ENCODE data around the gene MRPS25.

Gene MRPS25

DNA sequence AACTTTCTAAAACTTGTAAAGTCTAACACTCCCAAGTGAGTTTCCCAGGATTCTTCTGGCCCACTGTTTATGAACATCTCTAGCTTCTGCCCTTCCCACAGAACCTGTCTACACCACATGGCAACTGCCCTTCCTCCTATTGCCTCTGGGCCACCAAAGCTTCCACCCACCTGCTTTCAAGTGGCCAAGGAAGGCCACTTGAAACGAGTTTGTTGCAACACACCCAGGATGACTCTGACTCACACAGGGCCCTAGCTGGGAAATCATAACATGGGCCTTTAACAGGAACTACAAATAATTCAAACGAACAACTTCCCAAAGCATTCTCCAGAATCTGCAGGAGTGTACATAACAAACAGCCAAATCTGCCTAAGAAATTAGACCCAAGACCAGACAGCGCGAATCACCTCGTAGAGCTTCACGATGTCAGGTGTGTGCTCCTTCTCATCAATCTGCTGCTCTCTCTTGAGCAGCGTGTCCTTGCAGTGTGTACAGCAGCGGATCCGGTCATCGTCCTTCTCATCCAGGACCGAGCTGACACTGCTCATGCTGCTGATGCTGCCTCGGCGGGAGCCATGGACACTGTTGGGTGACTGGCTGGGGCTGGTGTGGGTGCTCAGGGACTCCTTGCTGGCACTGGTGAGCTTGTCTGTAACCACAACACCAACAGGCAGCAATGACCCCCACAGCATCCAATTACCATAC is 17.0 kb upstream of the MRPS25 start:
- DNase-seq: no peak

DNA sequence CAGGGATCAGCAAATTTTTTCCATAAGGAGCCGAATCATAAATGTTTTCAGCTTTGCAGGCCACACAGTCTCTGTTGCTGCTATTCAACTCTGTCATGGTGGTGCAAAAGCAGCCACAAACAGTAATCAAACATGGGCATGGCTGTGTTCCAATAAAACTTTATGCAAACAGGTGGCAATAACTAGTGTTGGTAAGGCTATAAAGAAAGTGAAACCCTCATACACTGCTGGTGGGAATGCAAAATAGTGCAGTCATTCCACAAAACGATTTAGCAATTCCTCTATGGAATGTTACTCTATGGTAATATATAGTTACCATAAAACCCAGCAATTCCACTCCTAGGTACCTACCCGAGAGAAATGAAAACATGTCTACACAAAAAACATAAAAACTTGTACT is 14.0 kb upstream of the MRPS25 start:
- no peak for DNase-seq

DNA sequence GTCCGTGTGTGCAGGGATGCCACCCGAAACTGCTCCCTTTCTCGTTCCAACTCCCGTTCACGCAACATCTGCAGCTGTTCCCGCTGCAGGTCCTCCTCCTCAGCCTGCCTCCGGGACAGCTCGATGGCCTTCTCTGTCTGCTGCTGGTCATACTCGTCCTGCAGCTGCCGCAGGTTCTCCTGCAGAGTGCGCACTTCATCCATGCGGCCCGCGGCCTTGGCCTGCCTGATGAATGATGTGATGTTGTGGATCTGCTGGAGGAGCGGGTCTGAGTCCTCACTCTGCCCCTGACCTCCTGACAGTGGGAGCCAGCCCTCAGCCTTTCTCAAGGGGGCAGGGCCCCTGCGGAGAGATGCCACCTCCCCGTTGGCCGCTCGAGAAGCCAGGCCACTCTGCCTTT is 9.4 kb upstream of the MRPS25 start:
- no peak for DNase-seq

DNA sequence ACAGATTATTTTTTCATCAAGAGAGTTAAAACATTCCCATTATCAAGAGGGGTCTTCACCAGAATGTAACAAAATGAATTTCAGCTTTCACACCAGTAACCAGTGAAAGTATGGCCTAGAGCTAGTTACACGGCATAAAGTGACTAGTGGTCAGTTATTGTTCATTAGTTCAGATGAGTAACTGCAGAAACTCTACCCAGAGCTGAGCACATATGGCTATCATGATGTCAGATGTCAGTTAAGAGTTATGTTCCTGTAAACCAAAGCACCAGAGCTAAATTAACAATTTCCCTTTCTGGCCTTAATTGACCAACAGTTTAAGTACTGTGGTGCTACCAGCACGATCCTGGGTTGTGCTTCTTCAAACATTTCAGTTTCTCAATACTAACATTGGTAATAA is 6.6 kb upstream of the MRPS25 start:
- DNase-seq: no peak

DNA sequence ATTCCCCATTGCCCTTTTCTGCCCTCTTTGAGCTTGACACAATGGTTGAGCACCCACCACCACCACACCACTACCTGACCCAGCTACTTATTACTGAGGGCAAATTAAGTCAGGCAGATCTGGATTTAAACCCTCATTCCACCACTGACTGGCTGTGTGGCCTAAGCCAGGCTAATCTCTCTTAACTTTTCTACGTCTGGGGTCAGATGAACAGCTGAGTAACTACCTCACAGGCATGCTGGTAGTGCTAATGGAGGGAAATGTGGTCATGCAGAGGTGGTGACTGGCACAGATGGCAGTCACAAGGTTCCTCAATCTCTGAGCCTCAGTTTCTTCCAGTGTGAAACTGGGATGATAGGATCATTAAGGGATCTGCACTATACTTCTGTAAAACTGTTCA is 4.3 kb upstream of the MRPS25 start:
- no peak for DNase-seq

DNA sequence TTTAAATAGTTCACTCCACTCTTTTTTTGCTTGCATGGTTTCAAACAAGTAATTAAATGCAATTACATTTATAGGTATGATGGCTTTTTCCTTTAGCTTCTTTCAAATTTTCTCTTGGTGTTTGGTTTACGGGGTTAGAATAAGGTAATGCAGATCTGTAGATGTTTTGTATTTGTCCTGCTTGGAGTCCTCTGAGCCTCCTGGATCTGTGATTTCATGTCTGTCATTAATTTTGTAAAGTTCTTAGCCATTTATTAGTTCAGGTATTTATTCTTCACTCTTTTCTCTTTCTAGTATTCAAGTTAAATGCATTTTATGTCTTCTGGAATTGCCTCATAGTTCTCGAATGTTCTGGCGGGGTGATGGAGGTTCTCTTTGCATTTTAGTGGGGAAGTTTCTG is 1.4 kb upstream of the MRPS25 start:
- DNase-seq: no peak

DNA sequence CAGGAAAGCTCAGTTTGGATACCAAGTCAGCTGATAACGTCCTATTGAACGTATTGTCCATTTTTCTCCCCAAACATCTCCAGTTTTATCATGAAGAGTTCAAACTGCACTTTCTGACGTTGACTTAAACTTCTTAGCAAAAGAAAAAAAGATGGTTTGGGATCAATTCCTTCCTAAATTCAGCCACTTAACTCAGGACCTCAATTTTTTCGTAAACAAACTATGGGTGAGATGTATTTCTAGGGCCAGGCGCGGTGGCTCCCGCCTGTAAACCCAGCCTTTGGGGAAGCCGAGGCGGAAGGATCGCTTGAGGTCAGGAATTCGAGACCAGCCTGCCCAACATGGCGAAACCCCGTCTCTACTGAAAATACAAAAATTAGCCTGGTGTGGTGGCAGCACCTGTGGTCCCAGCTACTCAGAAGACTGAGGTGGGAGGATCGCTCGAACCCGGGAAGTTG is 464 bp upstream of the MRPS25 start:
- no peak for DNase-seq

DNA sequence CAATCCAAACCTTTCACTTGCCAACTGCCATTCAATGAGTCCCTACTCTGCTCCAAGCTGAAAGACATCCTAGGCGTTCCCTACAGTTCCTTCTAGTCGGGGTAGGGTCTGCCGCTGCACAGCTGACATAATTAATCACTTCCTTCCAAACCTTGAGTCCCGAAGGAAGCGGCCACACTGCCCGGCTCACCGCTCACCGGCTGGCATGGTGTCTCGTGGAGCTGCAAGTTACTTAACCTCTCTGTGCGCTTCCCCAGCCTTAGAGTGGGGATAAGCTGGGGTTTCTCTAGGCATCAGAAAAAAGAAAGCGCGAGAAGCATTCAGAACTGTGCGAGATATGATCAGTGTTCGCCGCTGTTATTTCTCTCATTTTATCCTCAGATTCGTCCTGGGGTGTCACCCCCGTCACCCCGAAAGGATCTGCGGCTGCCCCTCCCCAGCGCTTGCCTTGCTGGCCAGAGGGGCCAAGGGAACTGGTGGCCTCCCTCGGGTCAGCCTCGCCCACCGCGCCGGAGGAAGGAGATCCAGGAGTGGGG is 748 bp downstream of the MRPS25 start:
- DNase-seq: peak; percentile 4

DNA sequence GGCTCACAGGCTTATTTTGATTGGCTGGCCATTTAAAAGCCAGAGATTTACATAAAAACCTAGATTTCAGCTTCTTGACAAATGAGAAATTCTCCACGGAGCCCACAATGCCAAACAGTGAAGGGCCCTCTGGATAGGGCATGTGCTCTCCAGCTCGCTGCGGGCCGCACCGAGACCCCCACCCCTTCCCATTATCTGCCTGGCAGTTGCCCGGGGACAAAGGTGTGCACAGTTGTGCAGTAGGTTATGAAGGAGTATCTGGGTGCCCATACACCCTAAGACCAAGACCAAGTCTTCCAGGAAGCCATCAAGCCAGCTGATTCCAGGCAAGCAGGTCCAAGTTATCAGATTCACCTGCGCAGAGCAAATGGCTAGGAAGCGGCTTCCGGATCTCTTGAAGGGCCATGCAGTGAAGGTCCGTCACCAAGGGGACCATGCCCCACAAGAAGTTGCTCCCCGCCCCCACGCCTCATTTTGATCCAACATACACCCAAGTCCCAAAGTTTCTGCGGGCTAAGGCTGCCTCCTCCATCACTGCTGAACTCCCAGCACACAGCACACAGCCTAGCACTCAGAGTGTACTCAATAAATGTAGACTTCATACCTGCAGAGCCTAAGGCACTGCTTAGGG is 1.3 kb downstream of the MRPS25 start:
- no peak for DNase-seq

DNA sequence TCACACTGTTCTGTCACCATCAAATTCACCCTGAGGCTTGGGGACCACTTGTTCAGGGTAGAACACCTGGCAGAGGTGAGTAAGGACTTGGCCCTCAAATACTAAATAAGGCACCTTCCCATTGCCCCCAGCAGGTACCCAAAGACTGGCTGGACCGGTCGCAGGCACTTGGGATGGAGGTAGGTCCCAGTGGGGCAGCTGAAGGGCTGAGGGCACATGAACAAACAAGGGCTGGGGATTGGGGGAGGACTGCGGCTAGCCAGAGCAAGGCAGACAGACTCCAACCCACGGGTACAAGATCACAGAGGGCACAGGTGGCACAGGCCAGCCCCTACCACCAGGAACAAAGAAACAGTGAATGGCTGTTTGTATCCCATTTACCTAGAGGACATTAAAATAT is 1.9 kb downstream of the MRPS25 start:
- DNase-seq: no peak

DNA sequence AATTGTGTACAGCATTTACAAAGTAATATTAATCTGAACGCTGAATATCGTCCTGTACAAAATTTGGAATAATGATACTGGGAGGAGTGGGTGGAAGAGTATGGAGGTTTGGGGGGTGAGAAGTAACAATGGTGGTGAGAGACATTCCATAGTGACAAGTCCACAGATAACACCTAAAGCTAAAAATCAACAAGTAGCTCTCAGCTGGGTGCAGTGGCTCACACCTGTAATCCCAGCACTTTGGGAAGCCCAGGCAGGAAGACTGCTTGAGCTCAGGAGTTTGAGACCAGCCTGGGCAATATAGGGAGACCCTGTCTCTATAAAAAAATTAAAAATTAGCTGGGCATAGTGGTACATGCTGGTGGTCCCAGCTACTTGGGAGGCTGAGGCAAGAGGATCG is 5.1 kb downstream of the MRPS25 start:
- no peak for DNase-seq

DNA sequence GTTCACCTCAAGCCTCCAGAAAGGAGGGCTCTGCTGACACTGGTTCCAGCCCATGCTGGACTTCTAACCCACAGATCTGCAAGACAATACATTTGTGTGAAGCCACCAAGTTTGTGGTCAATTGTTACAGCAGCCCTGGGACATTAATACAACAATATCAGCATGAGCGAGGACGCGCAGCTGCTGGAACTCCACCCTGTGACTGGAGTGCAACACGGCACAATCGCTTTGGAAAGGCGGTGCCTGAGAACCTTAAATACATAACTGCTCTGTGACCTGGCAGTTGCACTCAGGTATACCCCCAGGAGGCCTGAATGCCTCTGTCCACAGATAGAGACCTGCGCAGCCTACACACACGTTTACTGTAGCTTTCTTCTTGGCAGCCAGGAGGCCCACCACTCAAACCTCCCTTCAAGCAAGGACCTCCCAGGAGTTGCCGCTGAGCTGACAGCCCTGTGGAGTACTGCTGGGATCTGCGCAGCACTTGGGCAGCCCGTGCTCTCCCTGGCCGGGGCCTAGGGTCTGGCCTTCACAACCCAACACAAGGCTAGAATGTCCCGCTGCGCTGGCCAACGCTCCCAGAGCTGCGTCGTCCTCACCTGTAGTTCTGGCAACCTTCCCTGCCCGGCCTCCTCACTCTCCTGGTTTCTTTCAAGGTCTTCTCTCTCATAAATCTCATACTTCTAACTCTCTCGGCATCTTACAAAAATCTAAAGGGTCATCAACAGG is 8.3 kb downstream of the MRPS25 start:
- no peak for DNase-seq

DNA sequence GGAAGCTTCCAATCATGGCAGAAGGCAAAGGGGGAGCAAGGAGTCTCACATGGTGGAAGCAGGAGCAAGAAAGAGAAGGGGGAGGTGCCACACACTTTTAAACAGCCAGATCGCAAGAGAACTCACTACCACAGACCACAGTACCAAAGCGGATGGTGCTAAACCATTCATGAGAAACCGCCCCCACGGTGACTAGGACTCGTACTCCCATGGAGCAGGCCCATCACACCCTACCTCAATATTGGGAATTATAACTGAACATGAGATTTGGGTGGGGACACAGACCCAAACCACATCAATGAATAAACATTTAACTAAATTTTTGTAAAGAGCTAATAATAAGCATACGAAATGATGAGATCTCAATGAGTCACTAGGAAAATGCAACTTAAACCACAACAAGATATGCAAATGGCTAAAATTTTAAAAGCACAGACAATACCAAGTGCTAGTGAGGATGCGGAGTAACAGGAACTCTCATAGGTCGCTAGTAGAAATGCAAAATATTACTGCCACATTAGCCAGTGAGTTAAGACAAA is 10.0 kb downstream of the MRPS25 start:
- no peak for DNase-seq

DNA sequence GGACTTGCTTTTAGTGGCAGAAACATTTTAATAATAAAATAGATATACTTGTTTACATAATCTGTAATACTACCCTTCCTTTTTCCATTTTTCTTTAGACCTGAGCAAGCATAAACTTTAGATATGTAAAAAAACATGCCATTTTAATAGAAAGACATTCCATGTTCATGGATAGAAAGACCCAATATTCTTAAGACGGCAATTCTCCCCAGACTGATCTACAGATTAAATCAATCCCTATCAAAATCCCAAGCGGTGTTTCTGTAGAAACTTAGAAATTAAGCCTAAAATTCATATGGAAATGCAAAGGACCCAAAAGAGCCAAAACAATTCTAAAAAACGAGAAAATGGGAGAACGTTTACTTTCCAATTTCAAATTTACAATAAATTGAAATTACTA is 11.6 kb downstream of the MRPS25 start:
- no peak for DNase-seq

DNA sequence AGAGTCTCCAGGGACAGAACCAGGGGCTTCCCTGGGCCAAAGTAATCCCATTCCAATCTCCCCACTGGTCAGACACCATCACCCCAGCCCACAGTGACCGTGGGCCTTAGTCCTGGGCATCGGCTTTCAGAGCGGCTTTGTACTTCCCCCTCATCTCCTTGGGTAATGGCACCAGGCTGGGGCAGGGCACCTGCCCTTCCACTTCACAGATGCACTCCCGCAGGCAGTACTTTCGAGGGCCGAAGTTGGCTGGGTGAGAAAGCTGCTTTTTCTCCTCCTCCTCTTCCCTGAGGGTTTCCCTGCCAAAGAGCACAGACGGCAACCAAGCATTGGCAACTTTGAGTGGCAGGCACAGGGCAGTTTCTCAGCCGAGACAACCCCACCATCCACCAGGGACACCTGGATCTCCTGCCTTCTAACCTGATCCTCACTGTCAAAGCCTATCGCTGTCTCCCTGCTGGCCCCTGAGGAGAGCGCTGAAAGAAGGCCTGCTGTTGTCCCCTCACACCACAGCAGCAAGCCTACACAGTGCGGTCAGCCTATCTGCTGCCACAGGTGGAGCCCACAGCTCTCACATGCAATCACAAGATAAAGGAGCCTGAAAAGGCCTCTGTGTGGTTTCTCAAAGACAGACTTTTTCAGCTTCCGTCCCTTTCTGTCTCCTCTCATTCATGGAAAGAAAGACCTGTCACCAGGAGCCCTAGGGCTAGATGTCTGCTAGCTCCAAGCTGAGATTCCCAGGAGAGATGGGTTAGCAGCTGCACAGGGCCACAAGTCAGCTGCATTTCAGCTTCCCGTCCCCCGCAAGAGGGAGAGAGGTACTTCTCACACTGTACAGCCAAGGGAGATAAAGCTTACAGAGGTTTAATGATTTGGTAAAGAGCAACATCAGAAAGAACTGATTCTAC is 12.5 kb downstream of the MRPS25 start:
- no peak for DNase-seq

DNA sequence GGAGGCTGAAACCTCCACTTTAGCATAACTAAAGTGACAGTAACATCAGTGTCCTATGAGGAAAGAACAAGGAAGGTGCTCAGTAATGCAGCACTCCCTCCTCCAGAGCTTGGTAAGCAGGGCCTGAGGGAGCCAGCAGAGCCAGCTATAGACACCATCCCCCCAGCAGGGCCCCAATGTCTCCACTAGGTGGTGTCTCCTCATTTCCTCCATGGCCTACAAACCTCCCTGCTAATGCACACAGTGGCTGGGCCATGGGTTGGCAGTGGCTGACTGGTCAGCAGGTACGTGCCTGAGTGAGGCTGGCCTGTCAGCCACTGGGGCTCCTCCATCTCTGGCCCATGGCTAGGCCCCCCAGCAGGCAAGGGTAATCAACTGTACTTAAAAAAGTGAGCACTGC is 13.6 kb downstream of the MRPS25 start:
- DNase-seq: no peak

DNA sequence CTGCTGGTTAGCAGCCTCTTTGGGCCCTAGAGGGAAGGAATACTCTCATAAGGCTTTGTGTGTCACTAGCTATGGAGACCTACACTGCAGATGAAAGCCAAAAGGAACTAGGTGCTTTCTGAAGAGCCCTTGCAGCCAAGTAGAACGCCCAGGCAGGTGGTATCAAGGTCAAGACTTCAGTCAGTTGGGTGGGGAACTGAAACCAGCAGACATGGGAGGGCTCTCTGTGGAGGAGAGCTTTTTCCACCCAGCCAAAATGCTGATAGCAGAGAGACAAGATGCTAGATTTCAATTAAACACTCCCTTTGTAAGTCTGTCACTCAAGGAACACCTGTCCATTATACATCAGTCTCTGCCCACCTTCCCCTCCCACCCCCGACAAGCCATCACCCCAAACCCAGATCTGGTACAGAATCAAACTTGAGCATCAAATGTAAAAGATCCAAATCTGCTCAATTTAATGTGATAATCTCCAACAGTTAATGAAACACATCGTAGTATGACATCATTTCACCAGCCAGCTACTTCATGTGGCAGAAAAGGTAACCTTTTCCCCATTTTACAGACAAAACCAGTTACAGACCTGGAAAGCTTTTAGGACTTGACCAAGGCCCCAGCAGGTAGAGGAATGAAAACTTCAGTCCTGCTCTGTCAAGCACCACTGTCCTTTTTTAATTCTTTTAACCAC is 14.6 kb downstream of the MRPS25 start:
- DNase-seq: no peak

DNA sequence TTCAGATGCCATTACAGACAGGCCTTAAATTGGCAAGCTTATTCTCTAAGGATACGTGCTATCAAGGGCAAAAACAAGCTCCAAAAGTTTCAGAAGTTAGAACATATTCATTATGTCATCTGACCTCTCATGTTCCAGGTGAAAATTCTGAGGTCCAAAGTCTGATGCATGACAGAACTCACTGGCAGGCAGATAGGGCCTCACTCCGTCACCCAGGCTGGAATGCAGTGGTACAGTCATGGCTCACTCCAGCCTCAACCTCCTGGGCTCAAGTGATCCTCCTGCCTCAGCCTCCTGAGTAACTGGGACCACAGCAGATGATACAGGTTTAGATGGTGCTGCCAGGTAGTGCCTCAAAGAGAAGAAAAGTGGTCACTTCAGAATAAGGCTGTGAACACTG is 15.5 kb downstream of the MRPS25 start:
- no peak for DNase-seq

DNA sequence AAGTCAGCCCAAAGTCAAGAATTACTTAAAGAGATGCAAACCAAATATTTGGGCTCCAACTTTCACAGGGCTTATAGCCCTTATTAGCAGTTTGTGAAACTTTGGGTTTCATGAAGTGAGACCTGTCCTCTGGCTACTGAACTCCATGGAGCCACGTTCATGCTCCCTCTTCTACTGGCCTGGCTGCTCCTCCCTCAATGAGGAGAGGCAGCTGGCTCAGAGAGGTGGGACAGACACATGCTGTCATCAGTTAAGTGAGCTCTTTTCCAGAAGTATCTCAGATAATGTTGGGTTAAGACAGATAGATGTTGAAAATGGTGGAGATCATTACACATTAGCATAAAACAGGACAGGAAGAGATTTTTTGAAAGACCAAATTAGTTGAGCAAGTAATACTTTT is 19.4 kb downstream of the MRPS25 start:
- DNase-seq: no peak

DNA sequence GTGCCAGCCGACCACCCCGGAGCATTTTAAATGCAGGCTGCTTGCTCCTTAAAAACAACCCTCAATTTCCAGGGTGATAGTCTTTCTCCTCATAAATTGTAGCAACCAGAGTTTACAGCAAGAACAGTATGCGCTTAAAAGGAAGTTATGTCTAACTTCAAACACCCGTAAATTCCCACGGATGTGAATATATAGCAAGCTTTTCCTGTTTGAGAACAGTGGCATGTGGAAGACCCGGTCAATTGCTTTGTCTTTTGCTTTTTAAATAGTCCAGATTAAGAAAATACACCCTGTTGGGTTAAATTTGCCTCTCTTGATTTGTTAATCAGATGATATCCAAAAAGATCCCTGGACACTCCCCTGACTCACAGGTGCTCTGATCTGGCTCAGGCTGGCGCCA is 20.8 kb downstream of the MRPS25 start:
- no peak for DNase-seq

DNA sequence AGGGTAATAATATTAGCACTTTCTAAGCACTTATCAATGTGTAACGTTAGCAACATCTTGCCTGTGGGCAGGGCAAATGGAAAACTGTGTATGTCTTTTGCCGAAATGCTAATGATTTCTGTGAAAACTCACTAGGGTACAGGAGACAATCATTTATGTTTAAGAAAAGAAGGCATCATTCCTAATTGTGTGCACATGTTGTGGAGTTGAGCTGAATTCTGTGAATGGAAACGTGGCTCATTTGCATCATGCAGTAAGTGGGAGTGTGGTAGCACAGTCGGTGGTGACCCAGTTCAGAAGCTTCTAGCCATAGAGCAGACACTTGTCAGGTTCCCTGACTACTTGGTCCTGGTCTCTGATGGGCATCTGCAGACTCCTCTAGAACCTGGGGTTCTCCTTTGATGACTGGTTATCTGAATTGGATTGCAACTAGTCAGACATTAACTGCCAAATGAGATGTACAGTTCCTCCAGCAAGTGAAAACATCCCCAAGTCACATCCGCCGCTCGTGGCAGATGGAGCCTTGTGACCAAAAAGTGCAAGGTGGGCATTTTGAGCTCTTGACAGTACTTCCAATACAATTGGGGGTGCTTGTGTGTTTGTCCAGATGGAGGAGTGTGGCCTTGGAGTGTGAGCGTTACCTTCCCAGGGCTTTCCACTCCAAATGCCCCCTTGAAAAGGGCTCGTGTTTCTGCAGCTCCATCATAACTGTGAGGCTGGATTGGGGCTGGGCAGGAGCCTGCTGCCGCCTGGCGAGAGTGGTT is 21.5 kb downstream of the MRPS25 start:
- DNase-seq: no peak

Data from midbrain (tissue), 1 donor.